ENCODE results near the gene MDM2.
"Not testable (repeated sequence)": the region's sequence is repeated elsewhere in the genome, so short reads cannot be mapped to it uniquely, and the experiment has no call there.

MDM2 gene

DNA sequence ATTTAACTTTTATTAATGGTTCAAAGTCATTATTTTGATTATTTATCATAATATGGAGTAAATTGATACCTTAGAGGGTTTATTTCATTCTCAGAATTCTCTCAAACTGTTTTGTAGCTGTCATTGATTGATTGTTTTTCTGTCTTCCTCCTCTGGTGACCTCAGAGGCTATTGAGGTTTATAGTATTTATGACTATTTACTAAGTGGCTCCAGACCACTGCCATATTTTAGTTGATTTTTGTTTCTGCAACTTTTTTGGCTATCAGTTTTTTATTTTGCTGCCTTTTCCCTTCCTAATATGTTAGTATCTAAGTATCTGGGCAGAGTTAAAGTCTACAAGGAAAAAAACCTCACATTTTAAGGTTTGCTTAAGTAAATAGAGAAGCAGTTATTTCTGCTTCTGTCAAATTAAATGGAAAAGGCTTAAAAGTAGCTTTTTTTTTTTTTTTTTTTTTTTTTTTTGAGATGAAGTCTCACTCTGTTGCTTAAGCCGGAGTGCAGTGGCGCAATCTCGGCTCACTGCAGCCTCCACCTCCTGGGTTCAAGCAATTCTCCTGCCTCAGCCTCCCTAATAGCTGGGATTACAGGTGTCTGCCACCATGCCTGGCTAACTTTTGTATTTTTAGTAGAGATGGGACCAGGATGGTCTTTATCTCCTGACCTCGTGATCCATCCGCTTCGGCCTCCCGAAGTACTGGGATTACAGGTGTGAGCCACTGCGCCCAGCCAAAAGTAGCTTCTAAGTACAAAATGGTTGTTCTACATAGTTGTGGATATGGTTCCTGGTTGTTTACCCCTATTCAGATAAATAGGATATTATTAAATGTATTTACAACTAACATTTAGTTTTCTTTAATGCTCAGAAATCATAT lies 8.2 kb downstream of the MDM2 start:
- in situ Hi-C loops (cut with HindIII; ENCODE audit: low pct_ligation_motif_present, low pct_unique_long_range_greater_than_20kb, low sequenced_read_pairs): no loop called here
- DNase-seq: no peak

DNA sequence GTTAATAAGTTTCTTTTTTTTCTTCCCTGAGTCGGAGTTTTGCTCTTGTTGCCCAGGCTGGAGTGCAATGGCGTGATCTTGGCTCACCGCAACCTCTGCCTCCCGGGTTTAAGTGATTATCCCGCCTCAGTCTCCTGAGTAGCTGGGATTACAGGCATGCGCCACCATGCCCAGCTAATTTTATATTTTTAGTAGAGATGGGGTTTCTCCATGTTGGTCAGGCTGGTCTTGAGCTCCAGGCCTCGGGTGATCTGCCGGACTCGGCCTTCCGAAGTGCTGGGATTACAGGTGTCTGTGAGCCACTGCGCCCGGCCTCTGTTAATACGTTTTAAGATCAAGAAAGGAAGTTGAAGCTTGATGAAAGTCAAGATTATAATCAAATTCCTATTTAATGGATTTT lies 11.5 kb downstream of the MDM2 start:
- in situ Hi-C loops (cut with HindIII; ENCODE audit: low pct_ligation_motif_present, low pct_unique_long_range_greater_than_20kb, low sequenced_read_pairs); DNase-seq: not testable (repeated sequence)

DNA sequence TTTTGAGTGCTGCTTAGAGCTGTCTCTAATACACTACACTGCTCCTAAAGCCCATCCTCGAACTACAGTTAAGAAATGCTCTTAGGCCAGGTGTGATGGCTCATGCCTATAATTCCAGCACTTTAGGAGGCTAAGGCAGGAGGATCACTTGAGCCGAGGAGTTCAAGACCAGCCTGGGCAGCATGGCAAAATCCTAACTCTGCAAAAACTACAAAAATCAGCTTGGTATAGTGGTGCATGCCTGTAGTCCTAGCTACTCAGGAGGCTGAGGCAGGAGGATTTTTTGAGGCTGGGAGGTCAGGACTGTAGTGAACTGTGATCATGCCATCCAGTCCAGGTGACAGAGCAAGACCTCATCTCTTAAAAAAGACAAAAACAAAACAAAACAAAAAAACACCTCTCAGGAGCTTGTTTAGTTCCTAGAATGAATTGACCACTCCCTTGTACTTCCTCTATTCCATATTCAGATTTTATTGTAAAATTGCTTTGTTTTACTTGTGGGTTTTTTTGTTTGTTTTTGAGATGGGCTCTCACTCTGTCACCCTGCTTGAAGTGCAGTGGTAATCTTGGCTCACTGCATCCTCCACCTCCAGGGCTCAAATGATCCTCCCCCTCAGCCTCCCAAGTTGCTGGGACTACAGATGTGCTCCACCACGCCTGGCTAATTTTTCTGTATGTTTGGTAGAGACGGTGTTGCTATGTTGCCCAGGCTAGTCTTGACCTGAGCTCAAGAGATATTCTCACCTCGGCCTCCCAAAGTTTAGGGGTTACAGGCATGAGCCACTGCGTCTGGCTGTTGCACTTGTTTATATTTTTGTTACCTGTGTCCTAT lies 13.6 kb downstream of the MDM2 start:
- no peak for DNase-seq
- in situ Hi-C loops (cut with HindIII; ENCODE audit: low pct_ligation_motif_present, low pct_unique_long_range_greater_than_20kb, low sequenced_read_pairs): no loop called here

DNA sequence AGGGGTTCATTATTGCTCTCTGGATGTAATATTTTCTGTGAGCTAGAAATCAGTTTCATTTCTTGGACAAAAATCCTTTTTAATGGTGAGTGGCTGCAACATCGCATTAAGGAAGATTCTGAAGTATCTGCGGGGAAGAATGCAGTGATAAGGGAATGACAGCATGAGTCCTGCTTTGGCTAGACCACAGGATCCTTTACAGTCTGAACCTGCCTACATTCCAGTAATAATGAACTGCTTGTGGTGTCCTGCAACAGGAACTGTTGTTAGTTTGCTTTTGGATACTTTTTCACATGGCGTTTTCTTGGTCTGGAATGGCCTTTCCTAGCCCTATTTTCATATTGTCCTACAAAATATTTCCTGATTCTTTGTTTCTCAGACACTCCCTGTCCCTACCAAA lies 15.7 kb downstream of the MDM2 start:
- DNase-seq: no peak
- in situ Hi-C loops (cut with HindIII; ENCODE audit: low pct_ligation_motif_present, low pct_unique_long_range_greater_than_20kb, low sequenced_read_pairs): no loop called here

DNA sequence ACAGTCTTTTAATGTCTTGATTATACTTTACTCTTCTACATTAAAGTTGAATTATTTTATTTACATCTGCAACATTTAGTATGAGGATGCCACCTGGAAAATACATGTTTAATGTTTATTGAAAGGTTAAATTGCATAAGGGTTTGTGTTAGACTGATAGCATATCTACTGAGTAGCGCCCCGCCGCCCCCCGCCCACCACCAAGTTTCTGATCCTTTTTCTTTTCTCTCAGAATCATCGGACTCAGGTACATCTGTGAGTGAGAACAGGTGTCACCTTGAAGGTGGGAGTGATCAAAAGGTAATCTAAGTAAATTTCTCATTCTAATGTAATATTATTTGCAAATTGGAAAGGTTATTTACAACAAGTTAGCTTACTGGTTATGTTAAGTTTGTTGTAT lies 16.2 kb downstream of the MDM2 start:
- DNase-seq: no peak
- in situ Hi-C loops (cut with HindIII; ENCODE audit: low pct_ligation_motif_present, low pct_unique_long_range_greater_than_20kb, low sequenced_read_pairs): no loop called here

DNA sequence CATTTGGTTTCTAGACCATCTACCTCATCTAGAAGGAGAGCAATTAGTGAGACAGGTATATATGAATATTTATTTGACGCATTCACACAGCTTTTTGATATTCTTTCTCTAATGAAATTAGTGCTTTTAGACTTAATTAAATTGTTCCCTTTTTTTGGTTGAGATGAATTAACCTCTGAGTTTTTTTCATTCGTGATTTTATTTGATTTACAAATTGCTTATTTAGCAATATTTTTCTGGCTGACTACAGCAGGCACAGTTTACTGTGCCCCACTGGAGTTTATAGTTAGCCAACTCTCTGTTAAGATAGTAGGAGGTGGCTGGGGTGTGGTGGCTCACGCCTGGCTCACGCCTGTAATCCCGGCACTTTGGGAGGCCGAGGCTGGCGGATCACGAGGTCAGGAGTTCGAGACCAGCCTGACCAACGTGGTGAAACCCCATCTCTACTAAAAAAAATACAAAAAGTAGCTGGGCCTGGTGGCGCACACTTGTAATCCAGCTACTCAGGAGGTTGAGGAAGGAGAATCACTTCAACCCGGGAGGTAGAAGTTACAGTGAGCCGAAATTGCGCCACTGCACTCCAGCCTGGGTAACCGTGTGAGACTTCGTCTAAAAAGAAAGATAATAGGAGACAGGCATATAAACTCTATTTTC lies 16.7 kb downstream of the MDM2 start:
- no peak for DNase-seq
- in situ Hi-C loops (cut with HindIII; ENCODE audit: low pct_ligation_motif_present, low pct_unique_long_range_greater_than_20kb, low sequenced_read_pairs): no loop called here

DNA sequence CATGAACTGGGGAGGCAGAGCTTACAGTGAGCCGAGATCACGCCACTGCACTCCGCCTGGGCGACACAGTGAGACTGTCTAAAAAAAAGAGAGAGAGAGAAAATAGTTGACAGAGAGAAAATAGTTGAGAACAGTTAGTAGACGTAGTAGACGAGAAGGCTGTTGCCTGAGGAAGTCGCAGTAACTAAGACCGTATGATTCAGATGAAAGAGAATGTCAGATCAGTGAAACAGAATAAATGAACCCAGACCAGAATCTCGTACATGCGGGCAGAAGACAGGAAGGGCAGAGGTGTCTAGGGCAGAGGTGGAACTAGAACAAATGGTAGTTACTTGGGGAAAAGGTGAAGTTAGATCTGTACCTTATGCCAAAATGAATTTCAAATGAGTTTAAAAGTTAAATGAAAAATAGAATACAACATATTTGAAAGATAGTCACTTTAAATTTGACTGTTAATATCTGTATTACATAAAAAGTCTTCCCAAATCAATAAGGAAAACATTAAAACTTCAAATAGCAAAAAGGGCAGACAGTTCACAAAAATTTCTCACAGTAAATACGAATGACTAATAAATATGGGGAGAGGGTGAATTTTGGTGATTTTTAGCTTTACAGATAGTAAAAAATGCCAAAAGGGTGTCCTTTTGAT lies 17.7 kb downstream of the MDM2 start:
- no peak for DNase-seq
- in situ Hi-C loops (cut with HindIII; ENCODE audit: low pct_ligation_motif_present, low pct_unique_long_range_greater_than_20kb, low sequenced_read_pairs): no loop called here

DNA sequence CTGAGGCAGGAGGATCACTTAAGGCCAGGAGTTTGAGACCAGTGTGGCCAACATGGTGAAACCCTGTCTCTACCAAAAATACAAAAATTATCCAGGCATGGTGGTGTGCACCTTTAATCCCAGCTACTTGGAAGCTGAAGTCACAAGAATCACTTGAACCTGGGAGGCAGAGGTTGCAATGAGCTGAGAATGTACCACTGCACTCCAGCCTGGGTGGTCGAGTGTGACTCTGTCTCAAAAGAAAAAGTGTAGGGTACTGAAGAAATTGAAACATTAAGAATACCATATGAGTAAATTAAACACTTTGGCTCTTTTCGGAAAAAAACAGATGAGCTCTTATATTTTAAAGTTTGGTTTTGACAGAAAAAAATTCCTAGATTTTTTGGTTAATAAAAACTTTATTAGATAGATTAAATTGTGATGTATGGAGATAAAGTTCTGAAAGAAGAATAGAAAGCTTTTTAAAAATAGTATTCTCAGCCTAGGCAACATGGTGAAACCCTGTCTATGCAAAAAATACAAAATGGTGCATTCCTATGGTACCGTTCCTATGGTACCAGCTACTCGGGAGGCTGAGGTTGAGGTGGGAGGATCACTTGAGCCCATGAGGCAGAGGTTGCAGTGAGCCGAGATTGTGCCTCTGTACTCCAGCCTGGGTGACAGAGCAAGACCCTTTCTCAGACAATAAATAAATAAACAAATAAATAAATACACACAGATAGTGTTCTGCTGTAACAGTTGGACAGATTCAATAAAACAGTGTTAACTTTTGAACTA lies 20.1 kb downstream of the MDM2 start:
- no peak for DNase-seq
- in situ Hi-C loops (cut with HindIII; ENCODE audit: low pct_ligation_motif_present, low pct_unique_long_range_greater_than_20kb, low sequenced_read_pairs): no loop called here

DNA sequence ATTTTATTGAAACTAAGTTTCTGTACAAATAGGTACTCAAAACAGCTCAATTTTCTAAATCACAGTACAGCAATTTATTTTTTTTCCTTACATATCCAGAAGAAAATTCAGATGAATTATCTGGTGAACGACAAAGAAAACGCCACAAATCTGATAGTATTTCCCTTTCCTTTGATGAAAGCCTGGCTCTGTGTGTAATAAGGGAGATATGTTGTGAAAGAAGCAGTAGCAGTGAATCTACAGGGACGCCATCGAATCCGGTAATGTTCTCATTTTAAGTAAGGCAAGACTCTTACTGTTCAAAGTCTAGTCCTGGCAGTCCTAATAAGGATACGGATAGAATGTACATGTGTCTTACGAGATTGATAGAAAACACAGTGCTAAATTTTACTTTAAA lies 20.7 kb downstream of the MDM2 start:
- DNase-seq: no peak
- in situ Hi-C loops (cut with HindIII; ENCODE audit: low pct_ligation_motif_present, low pct_unique_long_range_greater_than_20kb, low sequenced_read_pairs): no loop called here

DNA sequence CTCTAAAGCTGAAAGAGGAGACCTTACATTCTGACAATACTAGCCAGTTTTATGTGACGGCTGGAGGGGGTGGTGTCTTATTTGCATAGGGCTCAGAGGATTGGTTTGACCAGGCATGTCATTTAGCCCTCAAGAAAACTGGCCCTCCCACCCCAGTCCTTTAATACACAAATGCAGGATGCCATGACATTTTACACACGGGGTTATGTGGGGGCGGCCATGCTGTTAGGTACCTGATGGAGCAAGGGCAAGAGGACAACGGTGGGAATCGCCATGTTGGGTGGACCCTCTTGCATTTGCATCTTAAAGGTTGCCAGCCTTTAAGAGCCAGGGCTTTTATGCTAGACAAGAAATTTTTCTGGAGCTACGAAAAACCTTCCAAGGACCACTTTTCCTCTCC lies 23.3 kb downstream of the MDM2 start:
- peak; percentile 35 for DNase-seq
- in situ Hi-C loops (cut with HindIII; ENCODE audit: low pct_ligation_motif_present, low pct_unique_long_range_greater_than_20kb, low sequenced_read_pairs): no loop called here

DNA sequence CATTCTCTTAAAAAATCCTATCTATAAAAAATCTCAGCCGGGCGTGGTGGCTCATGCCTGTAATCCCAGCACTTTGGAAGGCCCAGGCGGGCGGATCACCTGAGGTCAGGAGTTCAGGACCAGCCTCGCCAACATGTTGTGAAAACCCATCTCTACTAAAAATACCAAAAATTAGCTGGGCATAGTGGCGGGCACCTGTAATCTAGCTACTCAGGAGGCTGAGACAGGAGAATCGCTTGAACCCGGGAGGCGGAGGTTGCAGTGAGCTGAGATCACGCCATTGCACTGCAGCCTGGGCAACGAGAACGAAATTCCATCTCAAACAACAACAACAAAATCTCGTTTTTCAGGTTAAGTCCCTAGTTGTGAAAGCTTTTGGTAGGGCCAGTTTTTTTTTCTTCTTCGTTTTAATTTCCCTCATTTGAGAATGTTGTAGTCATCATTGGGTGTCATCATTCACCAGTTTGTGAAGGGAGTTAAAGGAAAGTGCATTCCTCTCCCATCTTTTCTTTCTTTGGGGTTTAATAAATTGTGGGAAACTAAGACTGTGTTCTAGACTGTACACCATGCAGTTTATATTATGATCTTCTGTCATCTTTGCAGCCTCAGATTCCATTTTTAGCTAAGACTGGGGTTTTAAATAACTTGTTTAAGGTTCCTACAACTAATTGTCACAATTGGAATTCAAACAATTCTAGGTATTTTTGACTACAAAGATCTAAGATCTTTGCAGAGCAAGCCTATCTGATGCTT lies 23.9 kb downstream of the MDM2 start:
- DNase-seq: no peak
- in situ Hi-C loops (cut with HindIII; ENCODE audit: low pct_ligation_motif_present, low pct_unique_long_range_greater_than_20kb, low sequenced_read_pairs): no loop called here

DNA sequence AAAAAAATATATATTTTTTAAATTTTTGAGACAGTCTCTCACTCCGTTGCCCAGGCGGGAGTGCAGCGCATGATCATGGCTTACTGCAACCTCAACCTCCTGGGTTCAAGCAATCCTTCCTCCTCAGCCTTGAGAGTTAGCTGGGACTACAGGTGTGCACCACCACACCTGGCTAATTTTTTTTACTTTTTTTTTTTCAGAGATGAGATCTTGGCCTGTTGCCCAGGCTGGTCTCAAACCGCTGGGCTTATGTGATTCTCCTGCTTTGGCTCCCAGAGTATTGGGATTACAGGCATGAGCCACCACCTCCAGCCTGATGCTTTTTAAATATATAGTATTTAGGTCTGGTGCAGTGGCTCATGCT lies 24.5 kb downstream of the MDM2 start:
- in situ Hi-C loops (cut with HindIII; ENCODE audit: low pct_ligation_motif_present, low pct_unique_long_range_greater_than_20kb, low sequenced_read_pairs): no loop called here

DNA sequence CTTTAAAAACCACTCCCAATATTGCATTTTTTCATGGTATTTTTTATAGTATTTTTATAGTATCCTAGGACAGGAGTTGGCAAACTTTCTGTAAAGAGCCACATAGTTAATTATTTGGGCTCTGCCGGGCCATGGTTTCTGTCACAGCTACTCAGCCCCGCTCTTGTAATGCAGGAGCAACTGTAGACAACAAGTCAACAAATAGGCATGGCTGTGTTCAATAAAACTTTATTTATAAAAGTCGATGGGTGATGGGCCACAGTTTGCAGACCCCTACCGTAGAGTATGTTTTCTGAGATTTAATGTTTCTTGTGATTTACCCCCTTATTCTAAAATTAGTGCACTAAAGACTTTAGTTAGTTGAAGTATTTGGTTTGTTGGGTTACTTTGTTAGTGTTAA lies 25.5 kb downstream of the MDM2 start:
- in situ Hi-C loops (cut with HindIII; ENCODE audit: low pct_ligation_motif_present, low pct_unique_long_range_greater_than_20kb, low sequenced_read_pairs): no loop called here

More for the DNA sequence above, 24.5 kb downstream of the MDM2 start:
- DNase-seq: no peak

DNA sequence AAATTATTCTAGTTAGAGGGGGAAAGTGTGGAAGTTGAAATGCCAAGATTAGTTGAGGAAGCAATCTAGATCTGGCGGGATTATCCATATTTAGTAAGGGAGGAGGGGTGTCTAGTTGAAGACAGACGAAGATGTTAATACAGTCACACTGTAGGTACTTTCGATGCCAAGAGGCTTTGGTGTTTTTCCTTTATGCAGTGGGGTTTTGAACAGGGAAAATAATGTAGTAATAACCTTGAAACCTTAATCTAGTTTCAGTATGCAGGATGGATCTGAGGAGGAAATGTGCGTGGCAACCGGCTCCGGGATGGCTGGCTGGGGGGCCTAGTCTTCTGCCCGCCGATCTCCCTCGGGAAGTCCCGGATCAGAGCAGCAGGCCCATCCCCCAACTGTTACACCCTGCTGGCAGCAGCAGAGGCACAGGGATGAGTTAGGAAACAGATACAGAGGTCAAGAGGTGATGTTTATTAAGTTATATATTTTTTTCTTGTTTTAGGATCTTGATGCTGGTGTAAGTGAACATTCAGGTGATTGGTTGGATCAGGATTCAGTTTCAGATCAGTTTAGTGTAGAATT lies 27.4 kb downstream of the MDM2 start:
- in situ Hi-C loops (cut with HindIII; ENCODE audit: low pct_ligation_motif_present, low pct_unique_long_range_greater_than_20kb, low sequenced_read_pairs): no loop called here
- DNase-seq: no peak

More for the DNA sequence above, 25.5 kb downstream of the MDM2 start:
- DNase-seq: no peak

DNA sequence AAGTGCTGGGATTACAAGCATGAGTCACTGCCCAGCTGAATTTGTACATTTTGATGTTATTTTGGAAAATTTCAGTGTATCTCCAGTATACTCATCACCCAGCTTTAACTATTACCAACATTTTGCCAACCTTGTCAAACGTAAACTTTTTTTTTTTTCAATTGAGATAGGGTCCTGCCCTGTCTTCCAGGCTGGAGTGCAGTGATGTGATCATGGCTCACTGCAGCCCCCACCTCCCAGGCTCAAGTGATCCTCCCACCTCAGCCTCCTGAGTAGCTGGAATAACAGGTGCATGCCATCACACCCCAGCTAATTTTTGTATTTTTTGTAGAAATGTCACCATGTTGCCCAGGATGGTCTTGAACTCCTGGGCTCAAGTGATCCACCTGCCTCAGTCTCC lies 29.2 kb downstream of the MDM2 start:
- in situ Hi-C loops (cut with HindIII; ENCODE audit: low pct_ligation_motif_present, low pct_unique_long_range_greater_than_20kb, low sequenced_read_pairs): no loop called here
- DNase-seq: no peak

DNA sequence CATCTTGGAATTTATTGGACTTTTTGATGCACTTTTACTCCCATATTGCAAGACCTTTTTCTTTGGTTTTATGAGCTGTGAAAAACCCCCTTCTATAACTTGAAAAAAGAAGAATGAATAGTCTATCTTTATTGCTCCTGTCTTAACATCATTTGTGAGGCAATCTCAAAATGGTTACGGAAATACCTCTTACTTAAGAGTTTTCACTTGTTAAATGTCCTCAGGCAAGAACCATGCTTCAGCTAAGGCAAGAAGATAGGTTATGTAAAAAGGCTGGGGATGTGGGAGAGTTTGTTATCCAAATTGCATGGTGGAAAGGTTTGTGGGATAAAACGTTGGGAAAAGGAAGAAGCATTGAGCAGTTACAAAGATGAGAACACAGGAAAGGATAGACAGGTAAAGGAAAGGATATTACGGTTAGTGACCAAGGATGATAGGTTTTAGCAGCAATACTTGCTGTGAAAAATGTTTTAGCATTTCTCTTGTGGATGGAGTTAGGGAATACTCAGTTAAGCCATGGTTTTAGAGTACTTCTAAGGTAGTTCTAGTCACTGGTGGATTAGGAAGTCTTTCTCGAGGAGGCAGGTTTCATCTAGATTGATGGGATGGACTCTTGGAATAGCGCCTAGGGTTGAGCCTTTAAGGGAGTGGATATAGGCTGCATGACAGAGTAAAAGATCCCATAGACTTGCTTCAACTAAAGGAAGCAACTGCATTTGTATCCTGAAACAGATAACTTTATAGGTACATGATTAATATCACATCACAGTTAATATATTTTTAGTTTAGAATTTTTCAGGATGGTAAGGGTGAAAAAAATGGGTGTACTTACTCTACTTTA lies 30.3 kb downstream of the MDM2 start:
- in situ Hi-C loops (cut with HindIII; ENCODE audit: low pct_ligation_motif_present, low pct_unique_long_range_greater_than_20kb, low sequenced_read_pairs): no loop called here
- DNase-seq: no peak

Data from ACHN (cell line).